Endothelial cell of umbilical vein (primary cell): ENCODE data around the gene EIF2B2. TPM values are rescaled to one million over a fixed set of nuclear protein-coding genes. Genes with fewer than 3 reads are reported as not detected.

ENCODE experiments used
- BruUV-seq: library from RNA; stranded (reverse); fragments of 400-500 nt; replicated peaks from 2 replicates; lab custom pipeline; 2021; lab: Mats Ljungman, UMichigan
- CTCF ChIA-PET: fragments of 300-600, 350-600 bp; sonication (Branson Sonifier 250); formaldehyde crosslinking; loops from one replicate; lab custom pipeline; 2021; ENCODE audit warnings: antibody characterized with exemption, inconsistent platforms; lab: Charles Lee
- POLR2A ChIA-PET: fragments of 300-600, 350-600 bp; sonication (Branson Sonifier 250); formaldehyde crosslinking; loops from one replicate; lab custom pipeline; 2021; ENCODE audit warnings: antibody characterized with exemption, inconsistent platforms; lab: Charles Lee
- DNase-seq: peaks from one replicate; pipeline ENCODE4 v3.0.0-alpha.2; 2011; ENCODE audit warnings: low read depth, low spot score
- FAIRE-seq: peaks from 2 replicates; lab custom pipeline; 2011; peaks lifted over from hg19 to GRCh38; lab: Jason Lieb, UNC
- H2AFZ ChIP-seq: 2 replicates; pipeline ENCODE4 v1.6.0; 2012; ENCODE audit warnings: low read depth, low read length, control low read depth, inconsistent platforms
- H3K27ac ChIP-seq: 2 replicates; pipeline ENCODE4 v1.5.1; 2011; ENCODE audit warnings: low read depth, mild to moderate bottlenecking, control low read depth, low read length, moderate library complexity; ENCODE audit not compliant: insufficient read depth
- H3K27me3 ChIP-seq, 2 experiments: 2 replicates each; pipeline versions ENCODE4 v1.6.0 to v1.6.1; 2011; ENCODE audit warnings: low read length in 2 of 2, mixed read lengths in 1 of 2; ENCODE audit not compliant: control insufficient read depth in 2 of 2, insufficient read depth in 2 of 2
- H3K36me3 ChIP-seq, 2 experiments: 2 replicates in 1 of 2; 3 replicates in 1 of 2; pipeline ENCODE4 v1.5.1; 2011; ENCODE audit warnings: low read length in 2 of 2, mild to moderate bottlenecking in 1 of 2, moderate library complexity in 1 of 2; ENCODE audit not compliant: control insufficient read depth in 2 of 2, insufficient read depth in 2 of 2; ENCODE audit errors: extremely low read depth in 1 of 2
- H3K4me1 ChIP-seq: 3 replicates; pipeline ENCODE4 v1.5.1; 2011; ENCODE audit warnings: mild to moderate bottlenecking, low read length; ENCODE audit not compliant: control insufficient read depth, insufficient read depth; ENCODE audit errors: extremely low read depth
- H3K4me2 ChIP-seq: 2 replicates; pipeline ENCODE4 v1.6.1; 2011; ENCODE audit warnings: low read length, control low read depth, mixed read lengths; ENCODE audit not compliant: insufficient read depth
- H3K4me3 ChIP-seq, 3 experiments: fragments of 200-600 bp in 1 of 3; sonication (generic), shearing (Covaris generic) in 1 of 3; replicated peaks in 1 of 3; 2 replicates each; pipeline ENCODE4 v1.5.1; 2011 to 2016; ENCODE audit warnings: control low read depth in 3 of 3, low read length in 3 of 3, mild to moderate bottlenecking in 2 of 3, inconsistent platforms in 1 of 3, low read depth in 1 of 3, moderate library complexity in 1 of 3; ENCODE audit not compliant: insufficient read depth in 1 of 3
- H3K79me2 ChIP-seq: 2 replicates; pipeline ENCODE4 v1.6.0; 2012; ENCODE audit warnings: low read length, inconsistent platforms; ENCODE audit not compliant: control insufficient read depth, insufficient read depth
- H3K9ac ChIP-seq: replicated peaks from 2 replicates; pipeline ENCODE3; 2011; ENCODE audit warnings: low read length, control low read depth; ENCODE audit not compliant: insufficient read depth; ENCODE audit errors: extremely low read depth
- H3K9me1 ChIP-seq: replicated peaks from 3 replicates; pipeline ENCODE4 v1.6.0; 2011; ENCODE audit warnings: mild to moderate bottlenecking, low read length; ENCODE audit not compliant: control insufficient read depth, insufficient read depth; ENCODE audit errors: extremely low read depth
- H3K9me3 ChIP-seq: replicated peaks from 2 replicates; pipeline ENCODE4 v1.5.1; 2012; ENCODE audit warnings: low read length, inconsistent platforms; ENCODE audit not compliant: control insufficient read depth, insufficient read depth
- H4K20me1 ChIP-seq: replicated peaks from 2 replicates; pipeline ENCODE3; 2011; ENCODE audit warnings: mild to moderate bottlenecking, low read length; ENCODE audit not compliant: control insufficient read depth, insufficient read depth; ENCODE audit errors: extremely low read depth
- JUN ChIP-seq: IDR thresholded peaks from 2 replicates; pipeline ENCODE4 v1.6.1; 2011; ENCODE audit warnings: borderline replicate concordance, low read depth; ENCODE audit not compliant: insufficient read length, insufficient read depth
- MYC ChIP-seq: IDR thresholded peaks from one replicate; pipeline ENCODE4 v1.6.1; 2011; ENCODE audit warnings: mild to moderate bottlenecking, low read depth, low read length
- POLR2A ChIP-seq: IDR thresholded peaks from 2 replicates; pipeline ENCODE4 v1.6.1; 2012; ENCODE audit warnings: low read depth, mild to moderate bottlenecking, control low read depth, low read length
- POLR2AphosphoS5 ChIP-seq: IDR thresholded peaks from 2 replicates; pipeline ENCODE4 v1.6.1; 2012; ENCODE audit warnings: low read depth, mild to moderate bottlenecking, control low read depth, low read length, moderate library complexity; ENCODE audit not compliant: insufficient read depth
- dilution Hi-C: fragments of 300-500 bp; cut with MboI; formaldehyde crosslinking; loops from one replicate; pipeline ENCODE4 v1.15.0; 2019; ENCODE audit warnings: low sequenced_read_pairs; ENCODE audit not compliant: extremely low pct_ligation_motif_present
- intact Hi-C: fragments of 100-400 bp; cut with micrococcal nuclease; formaldehyde crosslinking; loops from one replicate; pipeline ENCODE4 v1.10.0; 2022
- polyA plus RNA-seq, 4 experiments: library from polyadenylated mRNA; depleted of rRNA in 3 of 4; stranded (reverse) in 3 of 4; unstranded in 1 of 4; fragments of >200 nt; gene quantifications; 2 replicates each; pipeline versions ENCODE4 v1.2.1 to v1.2.3, GENCODE V29; 2011 to 2012; ENCODE audit warnings: missing spikeins in 1 of 4
- total RNA-seq: library from RNA; stranded (reverse); gene quantifications from 2 replicates; pipeline ENCODE4 v1.2.3, GENCODE V29; 2021
- TF ChIP-seq, protein P1 (sequence below): IDR thresholded peaks from 2 replicates; pipeline ENCODE4 v1.6.1; 2011; ENCODE audit not compliant: insufficient read depth, insufficient read length
- TF ChIP-seq, protein P2 (sequence below), 2 donors: IDR thresholded peaks; 1 replicate in 1 of 2; 2 replicates in 1 of 2; pipeline ENCODE4 v1.5.1; 2011; ENCODE audit warnings: low read length in 2 of 2, mild to moderate bottlenecking in 2 of 2, moderate library complexity in 2 of 2, control low read depth in 1 of 2, inconsistent platforms in 1 of 2, low read depth in 1 of 2; ENCODE audit not compliant: insufficient read depth in 1 of 2; ENCODE audit errors: extremely low read depth in 1 of 2

The EIF2B2 gene
- total and polyA plus RNA-seq, 2 donors (not counting 3 experiments of a cell fraction or from before 2014, with no cell fraction given), result 97.0 to 143 TPM

DNA sequence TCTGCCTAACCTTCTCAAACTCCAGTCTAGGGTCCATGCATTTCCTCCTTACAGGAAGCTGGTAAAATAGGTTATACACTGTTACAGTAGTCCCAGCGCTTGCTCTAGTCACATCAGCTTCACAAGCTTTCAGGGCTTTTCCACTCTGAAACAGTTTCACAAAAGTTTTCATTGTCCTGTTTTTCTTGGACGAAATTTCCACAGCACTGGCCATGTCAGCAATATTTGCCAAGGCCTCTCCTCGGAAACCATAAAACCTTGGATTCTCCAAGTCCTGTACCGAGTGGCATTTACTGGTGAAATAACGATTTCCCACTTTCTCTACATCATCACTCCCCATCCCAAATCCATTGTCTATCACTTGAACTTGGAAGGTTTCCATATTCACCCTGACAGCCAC lies 46.4 kb downstream of the EIF2B2 start:
- no peak for TF ChIP-seq MYC
- TF ChIP-seq JUN, result no peak
- Histone ChIP-seq H3K9me3 (no peaks in the 10 kb centered on the region), H3K9ac (no peak overlapping the region), H3K27me3 (no peaks in the 10 kb centered on the region), H3K79me2 (peaks cover 2% of the 10 kb centered on the region), H2AFZ (no peak overlapping the region), H3K36me3 (no peaks in the 10 kb centered on the region), H3K4me3 (no peak overlapping the region), H4K20me1 (no peaks in the 10 kb centered on the region), H3K4me1 (peaks cover 18% of the 10 kb centered on the region), H3K27ac (no peak overlapping the region), H3K9me1 (no peaks in the 10 kb centered on the region), H3K4me2 (no peak overlapping the region)
- DNase-seq, result no peak
- dilution Hi-C loops (no loop called here), intact Hi-C loops (no loop called here)
- CTCF ChIA-PET, result no interaction called here
- no peak for FAIRE-seq
- BruUV-seq, result no TSS peak
- POLR2A ChIA-PET, result interaction anchor here (1.2 kb wide), 1 partner anchor 94 kb away, joined by 3 read pairs; the partner anchor contains the start of gene PGF

DNA sequence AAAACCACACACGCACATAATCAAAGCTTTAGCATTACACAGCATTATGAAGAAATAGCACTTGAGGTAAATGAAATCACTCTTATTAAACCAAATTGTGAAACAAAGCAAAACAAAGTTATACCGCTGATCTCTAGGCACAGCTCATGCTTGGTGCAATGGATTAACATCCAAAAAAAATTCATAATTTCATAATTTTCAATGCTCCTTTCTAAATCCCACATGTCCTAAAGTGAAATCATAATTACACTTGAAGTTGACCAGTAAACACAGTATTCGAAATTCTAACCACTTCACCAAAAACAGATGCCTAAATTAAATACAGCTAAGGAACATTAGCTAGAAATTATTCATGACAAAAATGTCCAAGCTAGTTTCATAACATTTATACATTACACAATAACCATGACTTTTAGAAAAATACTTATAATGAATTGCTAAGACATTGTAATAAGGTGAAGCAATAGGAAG lies 47.0 kb downstream of the EIF2B2 start:
- intact Hi-C loops, result no loop called here
- FAIRE-seq (no peak), DNase-seq (no peak)
- ChIA-PET CTCF (interaction anchor here (1.5 kb wide), 2 partner anchors 18 to 27 kb away, joined by 3 read pairs; no protein-coding TSS in a partner anchor), POLR2A (no interaction called here)
- no peaks in the 10 kb centered on the region for H3K9me1 ChIP-seq
- no TSS peak for BruUV-seq
- H3K4me2 ChIP-seq, result no peak overlapping the region
- no peak overlapping the region for H3K4me3 ChIP-seq
- TF ChIP-seq, protein P1, sequence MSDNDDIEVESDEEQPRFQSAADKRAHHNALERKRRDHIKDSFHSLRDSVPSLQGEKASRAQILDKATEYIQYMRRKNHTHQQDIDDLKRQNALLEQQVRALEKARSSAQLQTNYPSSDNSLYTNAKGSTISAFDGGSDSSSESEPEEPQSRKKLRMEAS, result no peak
- no peak for TF ChIP-seq JUN
- TF ChIP-seq, protein P2, sequence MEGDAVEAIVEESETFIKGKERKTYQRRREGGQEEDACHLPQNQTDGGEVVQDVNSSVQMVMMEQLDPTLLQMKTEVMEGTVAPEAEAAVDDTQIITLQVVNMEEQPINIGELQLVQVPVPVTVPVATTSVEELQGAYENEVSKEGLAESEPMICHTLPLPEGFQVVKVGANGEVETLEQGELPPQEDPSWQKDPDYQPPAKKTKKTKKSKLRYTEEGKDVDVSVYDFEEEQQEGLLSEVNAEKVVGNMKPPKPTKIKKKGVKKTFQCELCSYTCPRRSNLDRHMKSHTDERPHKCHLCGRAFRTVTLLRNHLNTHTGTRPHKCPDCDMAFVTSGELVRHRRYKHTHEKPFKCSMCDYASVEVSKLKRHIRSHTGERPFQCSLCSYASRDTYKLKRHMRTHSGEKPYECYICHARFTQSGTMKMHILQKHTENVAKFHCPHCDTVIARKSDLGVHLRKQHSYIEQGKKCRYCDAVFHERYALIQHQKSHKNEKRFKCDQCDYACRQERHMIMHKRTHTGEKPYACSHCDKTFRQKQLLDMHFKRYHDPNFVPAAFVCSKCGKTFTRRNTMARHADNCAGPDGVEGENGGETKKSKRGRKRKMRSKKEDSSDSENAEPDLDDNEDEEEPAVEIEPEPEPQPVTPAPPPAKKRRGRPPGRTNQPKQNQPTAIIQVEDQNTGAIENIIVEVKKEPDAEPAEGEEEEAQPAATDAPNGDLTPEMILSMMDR (IDR thresholded peaks at IDR 0.05; ENCODE audit: extremely low read depth in 1 of 2, insufficient read depth in 1 of 2, low read depth in 1 of 2, low read length in 2 of 2), result no peak
- no peak for TF ChIP-seq POLR2A
- TF ChIP-seq POLR2AphosphoS5, result no peak
- dilution Hi-C loops, result no loop called here
- no peaks in the 10 kb centered on the region for H3K9me3 ChIP-seq
- H3K36me3 ChIP-seq, result no peaks in the 10 kb centered on the region
- peaks cover 12% of the 10 kb centered on the region for H3K4me1 ChIP-seq
- H3K9ac ChIP-seq, result no peak overlapping the region
- no peak overlapping the region for H3K27ac ChIP-seq
- peaks cover 2% of the 10 kb centered on the region for H3K79me2 ChIP-seq
- H2AFZ ChIP-seq, result no peak overlapping the region
- no peaks in the 10 kb centered on the region for H3K27me3 ChIP-seq
- no peaks in the 10 kb centered on the region for H4K20me1 ChIP-seq
